ENCODE results near the gene BID.

Gene BID

GRCh38 chr22:17818180-17818579, 43.9 kb upstream of the BID start:
- DNase-seq (ENCODE audit: low read depth): no peak
- no peak overlapping the region for H3K4me3 ChIP-seq (ENCODE audit: control insufficient read depth, low read depth, low read length)
- TF ChIP-seq CTCF (IDR thresholded peaks at IDR 0.05; ENCODE audit: control insufficient read depth, insufficient read depth, low read depth, low read length, missing control alignments): no peak

GRCh38 chr22:17817511-17818065, 43.3 kb upstream of the BID start:
- H3K4me3 ChIP-seq (ENCODE audit: control insufficient read depth, low read depth, low read length): no peak overlapping the region
- no peak for TF ChIP-seq CTCF (IDR thresholded peaks at IDR 0.05; ENCODE audit: control insufficient read depth, insufficient read depth, low read depth, low read length, missing control alignments)
- no peak for DNase-seq (ENCODE audit: low read depth)

GRCh38 chr22:17817079-17817478, 42.8 kb upstream of the BID start:
- no peak overlapping the region for H3K4me3 ChIP-seq (ENCODE audit: control insufficient read depth, low read depth, low read length)
- no peak for TF ChIP-seq CTCF (IDR thresholded peaks at IDR 0.05; ENCODE audit: control insufficient read depth, insufficient read depth, low read depth, low read length, missing control alignments)
- no peak for DNase-seq (ENCODE audit: low read depth)

- no peak overlapping the region for H3K4me3 ChIP-seq (ENCODE audit: control insufficient read depth, low read depth, low read length)
- TF ChIP-seq CTCF (IDR thresholded peaks at IDR 0.05; ENCODE audit: control insufficient read depth, insufficient read depth, low read depth, low read length, missing control alignments): no peak
- DNase-seq (ENCODE audit: low read depth): no peak
These were observed 42.4 kb upstream of the BID start for GRCh38 chr22:17816649-17817048.

GRCh38 chr22:17815703-17816254, 41.5 kb upstream of the BID start:
- no peak for DNase-seq (ENCODE audit: low read depth)
- no peak overlapping the region for H3K4me3 ChIP-seq (ENCODE audit: control insufficient read depth, low read depth, low read length)
- no peak for TF ChIP-seq CTCF (IDR thresholded peaks at IDR 0.05; ENCODE audit: control insufficient read depth, insufficient read depth, low read depth, low read length, missing control alignments)

GRCh38 chr22:17814830-17815229, 40.6 kb upstream of the BID start:
- no peak overlapping the region for H3K4me3 ChIP-seq (ENCODE audit: control insufficient read depth, low read depth, low read length)
- DNase-seq (ENCODE audit: low read depth): no peak
- no peak for TF ChIP-seq CTCF (IDR thresholded peaks at IDR 0.05; ENCODE audit: control insufficient read depth, insufficient read depth, low read depth, low read length, missing control alignments)
